ENCODE data around the gene SIMC1.

DNA sequence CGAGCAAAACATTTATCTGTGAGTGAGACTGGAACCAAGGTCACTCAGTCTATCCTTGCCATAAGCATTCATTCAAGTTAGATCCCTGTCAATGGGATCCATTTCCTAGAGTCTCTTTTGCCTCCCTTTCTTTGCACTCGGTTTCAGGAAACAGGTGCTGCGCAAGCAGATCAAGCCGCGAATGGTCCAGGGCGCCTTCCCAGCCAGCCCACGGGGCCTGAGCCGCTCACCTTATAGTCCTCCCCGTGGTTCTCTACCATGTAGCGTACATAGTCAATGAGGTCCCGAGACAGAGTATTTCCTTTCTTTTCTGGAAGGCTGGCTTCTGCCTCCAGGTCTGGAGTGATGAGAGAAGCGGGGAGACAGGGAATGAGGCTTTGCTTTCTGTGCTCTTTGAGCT is 146.8 kb downstream of the SIMC1 start:
- TF ChIP-seq TCF4 (CRISPR knock-in tag; IDR thresholded peaks at IDR 0.05; ENCODE audit: borderline replicate concordance) (no peak), ZNF8 (CRISPR knock-in tag; IDR thresholded peaks at IDR 0.05) (no peak), PPARA (CRISPR knock-in tag; IDR thresholded peaks at IDR 0.05; ENCODE audit: borderline replicate concordance) (no peak), ZNF70 (CRISPR knock-in tag; IDR thresholded peaks at IDR 0.05) (no peak), BACH2 (CRISPR knock-in tag; IDR thresholded peaks at IDR 0.05; ENCODE audit: borderline replicate concordance) (no peak), ZC3H10 (CRISPR knock-in tag; IDR thresholded peaks at IDR 0.05) (no peak), SNAI2 (CRISPR knock-in tag; IDR thresholded peaks at IDR 0.05) (no peak), ESRRG (CRISPR knock-in tag; IDR thresholded peaks at IDR 0.05) (no peak)
- TF ChIP-seq, protein P1, sequence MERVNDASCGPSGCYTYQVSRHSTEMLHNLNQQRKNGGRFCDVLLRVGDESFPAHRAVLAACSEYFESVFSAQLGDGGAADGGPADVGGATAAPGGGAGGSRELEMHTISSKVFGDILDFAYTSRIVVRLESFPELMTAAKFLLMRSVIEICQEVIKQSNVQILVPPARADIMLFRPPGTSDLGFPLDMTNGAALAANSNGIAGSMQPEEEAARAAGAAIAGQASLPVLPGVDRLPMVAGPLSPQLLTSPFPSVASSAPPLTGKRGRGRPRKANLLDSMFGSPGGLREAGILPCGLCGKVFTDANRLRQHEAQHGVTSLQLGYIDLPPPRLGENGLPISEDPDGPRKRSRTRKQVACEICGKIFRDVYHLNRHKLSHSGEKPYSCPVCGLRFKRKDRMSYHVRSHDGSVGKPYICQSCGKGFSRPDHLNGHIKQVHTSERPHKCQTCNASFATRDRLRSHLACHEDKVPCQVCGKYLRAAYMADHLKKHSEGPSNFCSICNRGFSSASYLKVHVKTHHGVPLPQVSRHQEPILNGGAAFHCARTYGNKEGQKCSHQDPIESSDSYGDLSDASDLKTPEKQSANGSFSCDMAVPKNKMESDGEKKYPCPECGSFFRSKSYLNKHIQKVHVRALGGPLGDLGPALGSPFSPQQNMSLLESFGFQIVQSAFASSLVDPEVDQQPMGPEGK (CRISPR knock-in tag; IDR thresholded peaks at IDR 0.05; ENCODE audit: borderline replicate concordance), result no peak
